HL-60 (cell line): ENCODE data around the gene COQ5.
"Not testable (repeated sequence)": the region's sequence is repeated elsewhere in the genome, so short reads cannot be mapped to it uniquely, and the experiment has no call there.

Experiments used
- DNase-seq, 2 experiments: peaks; one replicate each; pipeline ENCODE4 v3.0.0-alpha.2; 2010 to 2020; ENCODE audit warnings: low read depth in 1 of 2, low spot score in 1 of 2
- H3K27ac ChIP-seq: fragments of 250-450 bp; sonication (Bioruptor Pico); replicated peaks from 2 replicates; pipeline ENCODE4 v1.5.1; 2020; ENCODE audit warnings: mild to moderate bottlenecking, moderate library complexity
- H3K27me3 ChIP-seq: fragments of 250-450 bp; sonication (Bioruptor Pico); 2 replicates; pipeline ENCODE4 v1.5.1; 2021; ENCODE audit warnings: mild to moderate bottlenecking, moderate library complexity; ENCODE audit not compliant: insufficient read depth, poor library complexity, severe bottlenecking
- H3K4me3 ChIP-seq: replicated peaks from 2 replicates; pipeline ENCODE4 v1.5.1; 2011; ENCODE audit warnings: mild to moderate bottlenecking, control low read depth, low read length; ENCODE audit not compliant: insufficient read depth
- GABPA ChIP-seq: IDR thresholded peaks from 2 replicates; pipeline ENCODE4 v1.6.1; 2012; ENCODE audit warnings: low read depth
- POLR2AphosphoS5 ChIP-seq: IDR thresholded peaks from 2 replicates; pipeline ENCODE4 v1.6.1; 2012; ENCODE audit warnings: low read depth
- REST ChIP-seq: IDR thresholded peaks from 2 replicates; pipeline ENCODE4 v1.6.1; 2012; ENCODE audit warnings: low read depth; ENCODE audit not compliant: insufficient replicate concordance
- SPI1 ChIP-seq: IDR thresholded peaks from 2 replicates; pipeline ENCODE4 v1.6.1; 2012; ENCODE audit warnings: low read depth, mild to moderate bottlenecking, borderline replicate concordance
- TF ChIP-seq, protein P1 (sequence below): IDR thresholded peaks from one replicate; pipeline ENCODE4 v1.5.1; 2011; ENCODE audit warnings: low read length, control low read depth, inconsistent platforms; ENCODE audit not compliant: insufficient read depth

COQ5 gene

GRCh38 chr12:120534703-120535655 lies 6.0 kb upstream of the COQ5 start:
- peak; percentile 35 to 39 for DNase-seq
- Histone ChIP-seq H3K27ac (peak overlapping the region; percentile 78), H3K4me3 (peak overlapping the region; percentile 90), H3K27me3 (no peaks in the 10 kb centered on the region)
- TF ChIP-seq GABPA (no peak), SPI1 (peak; percentile 81)

DNA sequence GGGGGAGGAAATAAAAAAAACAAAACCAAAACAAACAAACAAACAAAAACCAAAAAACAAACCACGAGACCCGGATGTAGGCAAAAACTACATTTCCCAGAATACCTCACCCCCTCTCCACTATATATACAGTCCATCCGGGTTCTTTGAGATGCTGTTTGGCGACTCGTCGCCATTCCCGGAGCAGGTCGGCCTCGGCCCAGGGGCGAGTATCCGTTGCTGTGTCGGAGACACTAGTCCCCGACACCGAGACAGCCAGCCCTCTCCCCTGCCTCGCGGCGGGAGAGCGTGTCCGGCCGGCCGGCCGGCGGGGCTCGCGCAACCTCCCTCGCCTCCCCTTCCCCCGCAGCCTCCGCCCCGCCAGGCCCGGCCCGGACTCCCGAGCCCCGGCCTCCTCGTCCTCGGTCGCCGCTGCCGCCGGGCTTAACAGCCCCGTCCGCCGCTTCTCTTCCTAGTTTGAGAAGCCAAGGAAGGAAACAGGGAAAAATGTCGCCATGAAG lies 5.3 kb upstream of the COQ5 start, which contains the start of gene RNF10:
Gene RNF10 (plus strand): TSS at position 154 of the 500 bp plus-strand sequence. CDS start 456 bp downstream, outside the sequence.
- H3K27ac ChIP-seq: peak within 1 kb of the TSS; percentile 78
- DNase-seq: peak; percentile 63 to 81
- no peaks in the 10 kb centered on the region for H3K27me3 ChIP-seq
- H3K4me3 ChIP-seq: peak within 1 kb of the TSS; percentile 90
- TF ChIP-seq, protein P1, sequence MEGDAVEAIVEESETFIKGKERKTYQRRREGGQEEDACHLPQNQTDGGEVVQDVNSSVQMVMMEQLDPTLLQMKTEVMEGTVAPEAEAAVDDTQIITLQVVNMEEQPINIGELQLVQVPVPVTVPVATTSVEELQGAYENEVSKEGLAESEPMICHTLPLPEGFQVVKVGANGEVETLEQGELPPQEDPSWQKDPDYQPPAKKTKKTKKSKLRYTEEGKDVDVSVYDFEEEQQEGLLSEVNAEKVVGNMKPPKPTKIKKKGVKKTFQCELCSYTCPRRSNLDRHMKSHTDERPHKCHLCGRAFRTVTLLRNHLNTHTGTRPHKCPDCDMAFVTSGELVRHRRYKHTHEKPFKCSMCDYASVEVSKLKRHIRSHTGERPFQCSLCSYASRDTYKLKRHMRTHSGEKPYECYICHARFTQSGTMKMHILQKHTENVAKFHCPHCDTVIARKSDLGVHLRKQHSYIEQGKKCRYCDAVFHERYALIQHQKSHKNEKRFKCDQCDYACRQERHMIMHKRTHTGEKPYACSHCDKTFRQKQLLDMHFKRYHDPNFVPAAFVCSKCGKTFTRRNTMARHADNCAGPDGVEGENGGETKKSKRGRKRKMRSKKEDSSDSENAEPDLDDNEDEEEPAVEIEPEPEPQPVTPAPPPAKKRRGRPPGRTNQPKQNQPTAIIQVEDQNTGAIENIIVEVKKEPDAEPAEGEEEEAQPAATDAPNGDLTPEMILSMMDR: no peak
- TF ChIP-seq POLR2AphosphoS5: peak; percentile 86

GRCh38 chr12:120532701-120533238 lies 3.8 kb upstream of the COQ5 start:
- no peak for DNase-seq
- Histone ChIP-seq H3K27me3 (no peaks in the 10 kb centered on the region), H3K27ac (no peak overlapping the region), H3K4me3 (no peak overlapping the region)
- TF ChIP-seq SPI1: no peak
- no peak for TF ChIP-seq POLR2AphosphoS5
- TF ChIP-seq GABPA: no peak
- TF ChIP-seq, protein P1: no peak

GRCh38 chr12:120530418-120530761 lies 1.4 kb upstream of the COQ5 start:
- not testable (repeated sequence) for H3K27me3 ChIP-seq, DNase-seq
- Histone ChIP-seq H3K4me3 (peak overlapping the region; percentile 90), H3K27ac (peak overlapping the region; percentile 98)

DNA sequence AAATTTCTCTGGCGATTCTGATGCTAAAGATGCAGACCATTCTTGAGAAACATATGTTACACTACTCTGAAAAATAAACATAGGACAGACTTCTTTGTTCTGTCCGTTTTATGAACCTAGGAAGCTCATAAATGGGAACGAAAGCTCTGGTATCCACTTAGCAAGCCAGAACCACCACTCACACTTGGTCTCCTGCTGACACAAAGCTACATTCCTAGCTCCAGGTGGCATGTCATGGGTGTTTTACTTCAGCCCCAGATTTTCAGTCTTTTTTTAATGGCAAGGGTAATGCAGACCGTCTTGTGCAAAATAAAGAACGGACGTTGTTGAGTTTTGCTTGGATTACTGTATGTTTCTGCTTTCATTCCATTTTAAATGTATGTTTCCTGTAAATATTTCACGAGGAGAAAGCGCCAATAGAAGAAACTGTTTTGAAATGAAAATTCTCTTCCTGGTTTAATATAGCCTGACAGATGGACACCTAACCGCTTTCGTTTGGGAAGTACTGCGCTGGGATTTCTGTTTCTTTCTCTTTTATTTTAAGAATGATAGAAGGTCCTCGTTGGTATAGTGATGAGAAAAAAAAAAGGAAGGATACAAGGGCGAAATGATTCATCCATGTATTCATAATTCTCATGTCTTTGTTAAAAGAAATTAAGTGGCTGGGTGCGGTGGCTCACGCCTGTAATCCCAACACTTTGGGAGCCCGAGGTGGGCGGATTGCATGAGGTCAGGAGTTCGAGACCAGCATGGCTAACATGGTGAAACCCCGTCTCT lies 871 bp upstream of the COQ5 start:
- H3K4me3 ChIP-seq: peak overlapping the region; percentile 90
- H3K27ac ChIP-seq: peak overlapping the region; percentile 98
- TF ChIP-seq SPI1: no peak
- TF ChIP-seq GABPA: no peak
- no peaks in the 10 kb centered on the region for H3K27me3 ChIP-seq
- peak in 1 of 2 experiments; percentile 43 for DNase-seq

GRCh38 chr12:120522568-120522967 lies 6.4 kb downstream of the COQ5 start:
- Histone ChIP-seq H3K4me3 (no peak overlapping the region), H3K27ac (no peak overlapping the region), H3K27me3 (no peaks in the 10 kb centered on the region)
- DNase-seq: no peak
- TF ChIP-seq GABPA: no peak
- no peak for TF ChIP-seq REST
- TF ChIP-seq, protein P1: no peak
- no peak for TF ChIP-seq POLR2AphosphoS5
- TF ChIP-seq SPI1: no peak

DNA sequence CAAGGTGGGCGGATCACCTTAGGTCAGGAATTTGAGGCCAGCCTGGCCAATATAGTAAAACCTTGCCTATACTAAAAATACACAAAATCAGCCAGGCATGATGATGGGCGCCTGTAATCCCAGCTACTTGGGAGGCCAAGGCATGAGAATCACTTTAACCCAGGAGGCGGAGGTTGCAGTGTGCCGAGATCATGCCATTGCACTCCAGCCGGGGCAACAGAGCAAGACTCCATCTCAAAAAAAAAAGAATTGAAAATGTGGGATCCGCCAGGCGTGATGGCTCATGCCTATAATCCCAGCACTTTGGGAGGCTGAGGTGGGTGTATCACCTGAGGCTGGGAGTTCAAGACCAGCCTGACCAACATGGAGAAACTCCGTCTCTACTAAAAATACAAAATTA lies 9.6 kb downstream of the COQ5 start:
- H3K27me3 ChIP-seq, DNase-seq, H3K4me3 ChIP-seq, H3K27ac ChIP-seq: not testable (repeated sequence)
